Activated T-cell treated with anti-CD3 and anti-CD28 coated beads, Interleukin-2, amount 50 U/mL, for 24 hours (primary cell): ENCODE measurements around the gene SERPINB8.

Source experiments
- DNase-seq: peaks from one replicate; pipeline ENCODE4 v3.0.0-alpha.2; 2020
- H3K27ac Mint-ChIP-seq: 2 replicates; pipeline ENCODE4 v1.8.0; 2020; ENCODE audit warnings: mild to moderate bottlenecking, mixed read lengths
- H3K27me3 Mint-ChIP-seq: 2 replicates; pipeline ENCODE4 v1.8.0; 2020; ENCODE audit warnings: mixed read lengths
- H3K36me3 Mint-ChIP-seq: 2 replicates; pipeline ENCODE4 v1.8.0; 2020; ENCODE audit warnings: low read depth, mixed read lengths
- H3K4me1 Mint-ChIP-seq: 2 replicates; pipeline ENCODE4 v1.8.0; 2020; ENCODE audit warnings: low read depth, mixed read lengths
- H3K4me3 Mint-ChIP-seq: 2 replicates; pipeline ENCODE4 v1.8.0; 2020; ENCODE audit warnings: mild to moderate bottlenecking, moderate library complexity, mixed read lengths
- H3K9me3 Mint-ChIP-seq: 2 replicates; pipeline ENCODE4 v1.8.0; 2020; ENCODE audit warnings: mixed read lengths

The SERPINB8 gene

GRCh38 chr18:64017870-64018269, 48.0 kb downstream of the SERPINB8 start:
- no peak for DNase-seq

GRCh38 chr18:64019922-64020756, 50.3 kb downstream of the SERPINB8 start:
- H3K9me3 Mint-ChIP-seq: no peaks in the 10 kb centered on the region

More at GRCh38 chr18:64017870-64018269, 48.0 kb downstream of the SERPINB8 start:
- no peaks in the 10 kb centered on the region for H3K36me3 Mint-ChIP-seq
- H3K27ac Mint-ChIP-seq: no peak overlapping the region
- H3K4me1 Mint-ChIP-seq: peaks cover 6% of the 10 kb centered on the region
- H3K9me3 Mint-ChIP-seq: no peaks in the 10 kb centered on the region
- H3K4me3 Mint-ChIP-seq: no peak overlapping the region
- peaks cover 2% of the 10 kb centered on the region for H3K27me3 Mint-ChIP-seq

GRCh38 chr18:64026350-64026749, 56.5 kb downstream of the SERPINB8 start:
- no peak overlapping the region for H3K4me3 Mint-ChIP-seq
- DNase-seq: no peak
- peaks cover 29% of the 10 kb centered on the region for H3K27me3 Mint-ChIP-seq
- H3K9me3 Mint-ChIP-seq: no peaks in the 10 kb centered on the region
- no peaks in the 10 kb centered on the region for H3K36me3 Mint-ChIP-seq
- no peak overlapping the region for H3K27ac Mint-ChIP-seq
- H3K4me1 Mint-ChIP-seq: no peaks in the 10 kb centered on the region

More at GRCh38 chr18:64019922-64020756, 50.3 kb downstream of the SERPINB8 start:
- no peak overlapping the region for H3K4me3 Mint-ChIP-seq
- H3K27ac Mint-ChIP-seq: no peak overlapping the region
- peaks cover 2% of the 10 kb centered on the region for H3K27me3 Mint-ChIP-seq
- no peaks in the 10 kb centered on the region for H3K36me3 Mint-ChIP-seq
- DNase-seq: no peak
- H3K4me1 Mint-ChIP-seq: peaks cover 6% of the 10 kb centered on the region

- H3K4me1 Mint-ChIP-seq: no peaks in the 10 kb centered on the region
- no peak overlapping the region for H3K4me3 Mint-ChIP-seq
- no peak overlapping the region for H3K27ac Mint-ChIP-seq
- H3K9me3 Mint-ChIP-seq: no peaks in the 10 kb centered on the region
- no peaks in the 10 kb centered on the region for H3K36me3 Mint-ChIP-seq
- H3K27me3 Mint-ChIP-seq: peaks cover 29% of the 10 kb centered on the region
- DNase-seq: no peak
These were observed 58.2 kb downstream of the SERPINB8 start for GRCh38 chr18:64027931-64028695.

- Mint-ChIP-seq H3K27me3 (peaks cover 29% of the 10 kb centered on the region), H3K27ac (no peak overlapping the region), H3K9me3 (no peaks in the 10 kb centered on the region)
These were observed 59.2 kb downstream of the SERPINB8 start for GRCh38 chr18:64029096-64029495.

GRCh38 chr18:64031411-64031810, 61.5 kb downstream of the SERPINB8 start:
- H3K9me3 Mint-ChIP-seq: no peaks in the 10 kb centered on the region
- H3K36me3 Mint-ChIP-seq: no peaks in the 10 kb centered on the region
- peaks cover 31% of the 10 kb centered on the region for H3K27me3 Mint-ChIP-seq
- no peak overlapping the region for H3K4me3 Mint-ChIP-seq
- H3K27ac Mint-ChIP-seq: no peak overlapping the region
- DNase-seq: no peak
- H3K4me1 Mint-ChIP-seq: no peaks in the 10 kb centered on the region

More at GRCh38 chr18:64029096-64029495, 59.2 kb downstream of the SERPINB8 start:
- H3K4me3 Mint-ChIP-seq: no peak overlapping the region
- H3K36me3 Mint-ChIP-seq: no peaks in the 10 kb centered on the region
- H3K4me1 Mint-ChIP-seq: no peaks in the 10 kb centered on the region
- DNase-seq: no peak

GRCh38 chr18:64032312-64032711, 62.4 kb downstream of the SERPINB8 start:
- Mint-ChIP-seq H3K4me3 (no peak overlapping the region), H3K27ac (no peak overlapping the region), H3K27me3 (peaks cover 33% of the 10 kb centered on the region)

GRCh38 chr18:64037812-64038414, 68.0 kb downstream of the SERPINB8 start:
- peaks cover 12% of the 10 kb centered on the region for H3K27me3 Mint-ChIP-seq

More at GRCh38 chr18:64032312-64032711, 62.4 kb downstream of the SERPINB8 start:
- H3K36me3 Mint-ChIP-seq: no peaks in the 10 kb centered on the region
- no peaks in the 10 kb centered on the region for H3K9me3 Mint-ChIP-seq
- no peaks in the 10 kb centered on the region for H3K4me1 Mint-ChIP-seq
- DNase-seq: no peak

More at GRCh38 chr18:64037812-64038414, 68.0 kb downstream of the SERPINB8 start:
- Mint-ChIP-seq H3K4me1 (no peaks in the 10 kb centered on the region), H3K4me3 (no peak overlapping the region), H3K9me3 (no peaks in the 10 kb centered on the region), H3K36me3 (no peaks in the 10 kb centered on the region), H3K27ac (no peak overlapping the region)
- DNase-seq: no peak
